K562 (cell line): Measurements from ENCODE around the gene PTGR3.

Source experiments
- FOXK2 ChIP-seq, 2 experiments: fragments of 450-650 bp; IDR thresholded peaks in 1 of 2; conservative IDR thresholded peaks in 1 of 2; 2 replicates each; pipeline ENCODE4 v1.6.1; 2016; ENCODE audit warnings: low read depth in 2 of 2, mild to moderate bottlenecking in 1 of 2
- SMARCE1 ChIP-seq: fragments of 450-650 bp; IDR thresholded peaks from 2 replicates; pipeline ENCODE4 v1.7.1; 2016; ENCODE audit warnings: mild to moderate bottlenecking
- SRF ChIP-seq, 2 experiments: fragments of 250-450, 450-650 bp in 1 of 2; sonication (Bioruptor Pico) in 1 of 2; sonication (generic) in 1 of 2; formaldehyde crosslinking; IDR thresholded peaks; 2 replicates each; pipeline versions ENCODE4 v1.5.0 to v1.5.1; 2020 to 2022; ENCODE audit warnings: mild to moderate bottlenecking in 1 of 2, missing genetic modification reagents in 1 of 2
- UBTF ChIP-seq, 2 experiments: IDR thresholded peaks; 2 replicates each; pipeline ENCODE4 v1.6.1; 2012; ENCODE audit warnings: improper control_type of control experiment in 2 of 2, low read depth in 2 of 2, low read length in 2 of 2, borderline replicate concordance in 1 of 2
- ZSCAN29 ChIP-seq: fragments of 450-650 bp; IDR thresholded peaks from 2 replicates; pipeline ENCODE4 v1.6.1; 2017

DNA sequence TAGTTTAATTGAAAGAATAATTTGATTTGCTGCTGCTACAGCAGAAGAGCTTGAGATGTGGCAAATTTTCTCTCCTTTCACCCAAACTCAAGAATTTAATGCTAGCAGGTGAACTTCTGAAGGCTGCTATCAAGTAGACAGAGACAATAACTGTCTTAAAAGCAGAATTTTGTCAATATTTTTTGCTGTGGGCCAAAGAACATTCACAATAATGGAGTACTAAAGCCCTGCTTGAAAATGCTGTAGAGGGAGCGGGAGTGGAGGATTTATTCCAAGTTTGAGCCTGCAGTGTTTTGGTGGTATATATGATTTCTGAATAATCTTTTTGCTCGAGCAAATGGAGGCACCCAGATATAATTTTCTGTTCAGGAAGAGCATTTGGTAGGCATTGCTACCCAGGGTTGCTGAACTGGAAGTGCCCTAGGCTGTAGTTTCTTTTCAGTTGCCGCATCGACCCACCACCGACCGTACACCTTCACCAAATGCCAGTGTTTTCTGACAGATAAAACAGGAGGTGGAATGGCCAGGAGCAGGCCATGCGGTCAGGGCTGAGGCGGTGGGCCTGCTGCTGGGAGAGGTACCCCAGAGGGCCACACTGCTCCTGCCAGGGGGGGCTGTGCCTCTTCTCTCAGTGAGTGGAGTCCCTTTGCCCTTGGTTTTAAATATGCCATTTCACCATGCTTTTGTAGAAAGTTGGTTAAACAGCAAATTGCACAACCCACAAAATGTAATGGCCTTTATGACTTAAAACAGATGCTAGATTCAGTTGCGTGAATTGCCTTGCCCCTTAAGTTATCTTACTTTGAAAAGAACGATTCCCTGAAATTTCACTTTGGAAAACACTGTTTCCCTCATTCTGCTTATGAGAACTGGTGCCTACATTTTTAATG is 38.0 kb upstream of the PTGR3 start:
- no peak for TF ChIP-seq ZSCAN29
- TF ChIP-seq SRF (CRISPR knock-in tag; IDR thresholded peaks at IDR 0.05), result no peak
- no peak for TF ChIP-seq SMARCE1
- no peak for TF ChIP-seq FOXK2 (conservative IDR thresholded peaks at IDR 0.05 in 1 of 2, IDR thresholded peaks at IDR 0.05 in 1 of 2; ENCODE audit: low read depth in 2 of 2)
- no peak for TF ChIP-seq UBTF (IDR thresholded peaks at IDR 0.05; ENCODE audit: borderline replicate concordance in 1 of 2, low read depth in 2 of 2, low read length in 2 of 2)
